Measurements from ENCODE around the gene FBXO31.

The FBXO31 gene

GRCh38 chr16:87284183-87284582 is 99.4 kb downstream of the FBXO31 start:
- Histone ChIP-seq H3K4me3 (ENCODE audit: extremely low read depth, insufficient read depth, low read length, poor library complexity, severe bottlenecking) (no peak overlapping the region), H3K27ac (ENCODE audit: low read depth, low read length, severe bottlenecking) (no peak overlapping the region), H3K9me3 (ENCODE audit: control insufficient read depth, low read length) (no peaks in the 10 kb centered on the region), H3K36me3 (ENCODE audit: control insufficient read depth, insufficient read depth, low read length) (no peaks in the 10 kb centered on the region), H3K4me1 (ENCODE audit: control insufficient read depth, insufficient read depth, low read length, poor library complexity, severe bottlenecking) (no peaks in the 10 kb centered on the region)
- WGBS, 2 experiments (ENCODE audit: insufficient coverage in 2 of 2), result 71 to 75% methylated on average over 1 to 2 of the region's 2 CpGs

DNA sequence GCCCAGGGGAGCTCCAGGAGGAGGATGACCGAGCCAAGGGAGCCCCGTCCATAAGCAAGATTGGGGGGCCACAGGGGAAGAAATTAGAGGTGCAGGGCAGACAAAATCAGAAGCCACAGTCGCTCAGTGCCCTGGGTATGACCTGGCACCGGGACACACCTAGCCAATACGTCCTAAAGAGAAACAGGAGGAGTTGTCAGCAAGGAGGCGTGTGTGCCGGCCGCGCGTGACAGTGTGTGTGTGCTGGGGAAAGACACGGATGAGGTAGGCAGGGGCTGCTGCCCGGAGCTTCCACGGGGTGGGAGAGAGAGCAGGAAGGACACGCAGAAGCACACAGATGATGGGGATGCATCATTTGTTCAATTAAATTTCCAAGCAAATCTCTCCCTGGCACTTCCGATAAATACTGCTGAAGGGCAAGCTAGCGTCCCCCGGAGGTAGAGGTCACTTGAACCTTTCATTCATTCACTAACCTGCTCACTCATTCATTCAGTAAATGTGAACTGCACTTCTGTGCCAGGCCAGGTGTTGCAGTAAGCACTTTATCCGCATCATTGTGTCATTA is 104.4 kb downstream of the FBXO31 start:
- WGBS, 2 experiments (ENCODE audit: insufficient coverage in 2 of 2), result 76 to 79% methylated on average over 15 to 16 of the region's 18 CpGs
- H3K9me3 ChIP-seq (ENCODE audit: control insufficient read depth, low read length), result no peaks in the 10 kb centered on the region
- H3K27ac ChIP-seq (ENCODE audit: low read depth, low read length, severe bottlenecking), result no peak overlapping the region
- H3K4me3 ChIP-seq (ENCODE audit: extremely low read depth, insufficient read depth, low read length, poor library complexity, severe bottlenecking), result no peak overlapping the region
- H3K36me3 ChIP-seq (ENCODE audit: control insufficient read depth, insufficient read depth, low read length), result no peaks in the 10 kb centered on the region
- H3K4me1 ChIP-seq (ENCODE audit: control insufficient read depth, insufficient read depth, low read length, poor library complexity, severe bottlenecking), result peaks cover 10% of the 10 kb centered on the region

- H3K36me3 ChIP-seq (ENCODE audit: control insufficient read depth, insufficient read depth, low read length), result no peaks in the 10 kb centered on the region
- H3K27ac ChIP-seq (ENCODE audit: low read depth, low read length, severe bottlenecking), result no peak overlapping the region
- H3K9me3 ChIP-seq (ENCODE audit: control insufficient read depth, low read length), result no peaks in the 10 kb centered on the region
- H3K4me3 ChIP-seq (ENCODE audit: extremely low read depth, insufficient read depth, low read length, poor library complexity, severe bottlenecking), result no peak overlapping the region
- 53 to 56% methylated on average over 34 to 38 of the region's 38 CpGs for WGBS, 2 experiments (ENCODE audit: insufficient coverage in 2 of 2)
- H3K4me1 ChIP-seq (ENCODE audit: control insufficient read depth, insufficient read depth, low read length, poor library complexity, severe bottlenecking), result peaks cover 11% of the 10 kb centered on the region
These were observed 105.1 kb downstream of the FBXO31 start for GRCh38 chr16:87278191-87279093.

Measured in mesodermal cell (in vitro differentiated cells).